SK-N-SH (cell line): ENCODE data around the gene MSMP. TPM values are rescaled to one million over a fixed set of nuclear protein-coding genes. Genes with fewer than 3 reads are reported as not detected.
A peak's percentile ranks its signal among the peaks of the same experiment; 100 is the strongest.

Source experiments
- CTCF ChIA-PET: fragments of 300-600, 350-600 bp; formaldehyde crosslinking; extraction: SDS; loops from one replicate; lab custom pipeline; 2021; lab: Yijun Ruan, JAX
- POLR2A ChIA-PET: fragments of 350-600 bp; sonication (Branson Sonifier 250); formaldehyde crosslinking; extraction: SDS; loops from one replicate; lab custom pipeline; 2020; ENCODE audit warnings: antibody characterized with exemption, inconsistent platforms; lab: Yijun Ruan, JAX
- DNase-seq: peaks from one replicate; pipeline ENCODE4 v3.0.0; 2012
- H2AFZ ChIP-seq: fragments of 200-600 bp; sonication (generic); 2 replicates; pipeline ENCODE4 v1.8.1; 2016; ENCODE audit warnings: antibody characterized with exemption, mild to moderate bottlenecking, low read depth
- H3F3A ChIP-seq: fragments of 200-600 bp; sonication (generic); replicated peaks from 2 replicates; pipeline ENCODE3; 2016; ENCODE audit warnings: antibody characterized with exemption, mild to moderate bottlenecking; ENCODE audit not compliant: insufficient read depth
- H3K27ac ChIP-seq, 2 experiments: fragments of 200-500 bp in 1 of 2; fragments of 200-600 bp in 1 of 2; sonication (Bioruptor generic) in 1 of 2; sonication (generic), shearing (Covaris generic) in 1 of 2; 2 replicates each; pipeline versions ENCODE4 v1.5.1 to v1.6.1; 2014 to 2016; ENCODE audit warnings: low read depth in 2 of 2, inconsistent platforms in 1 of 2, low read length in 1 of 2, mild to moderate bottlenecking in 1 of 2, mixed read lengths in 1 of 2
- H3K27me3 ChIP-seq: fragments of 200-600 bp; sonication (generic), shearing (Covaris generic); 2 replicates; pipeline ENCODE4 v1.6.1; 2016; ENCODE audit warnings: mixed run types; ENCODE audit not compliant: insufficient read depth
- H3K36me3 ChIP-seq, 2 experiments: fragments of 200-500 bp in 1 of 2; fragments of 200-600 bp in 1 of 2; sonication (Bioruptor generic) in 1 of 2; sonication (generic) in 1 of 2; replicated peaks in 1 of 2; 2 replicates each; pipeline versions ENCODE3 to v1.5.1; 2014 to 2016; ENCODE audit warnings: low read length in 1 of 2, mild to moderate bottlenecking in 1 of 2; ENCODE audit not compliant: insufficient read depth in 2 of 2, control insufficient read depth in 1 of 2
- H3K4me1 ChIP-seq, 2 experiments: fragments of 200-500 bp in 1 of 2; fragments of 200-600 bp in 1 of 2; sonication (Bioruptor generic) in 1 of 2; sonication (generic), shearing (Covaris generic) in 1 of 2; 2 replicates each; pipeline versions ENCODE4 v1.5.1 to v1.6.1; 2014 to 2016; ENCODE audit warnings: low read depth in 1 of 2, low read length in 1 of 2, mixed run types in 1 of 2; ENCODE audit not compliant: insufficient read depth in 2 of 2, control insufficient read depth in 1 of 2
- H3K4me2 ChIP-seq: fragments of 200-600 bp; sonication (generic), shearing (Covaris generic); 2 replicates; pipeline ENCODE4 v1.6.1; 2017; ENCODE audit warnings: mixed run types
- H3K4me3 ChIP-seq, 2 experiments: fragments of 200-500 bp in 1 of 2; fragments of 200-600 bp in 1 of 2; sonication (Bioruptor generic) in 1 of 2; sonication (generic), shearing (Covaris generic) in 1 of 2; 2 replicates each; pipeline versions ENCODE4 v1.5.1 to v1.8.1; 2014 to 2016; ENCODE audit warnings: low read depth in 2 of 2, inconsistent platforms in 1 of 2, low read length in 1 of 2, mild to moderate bottlenecking in 1 of 2, mixed read lengths in 1 of 2, moderate library complexity in 1 of 2
- H3K79me2 ChIP-seq: fragments of 200-600 bp; sonication (generic); 2 replicates; pipeline ENCODE4 v1.8.1; 2017; ENCODE audit warnings: mild to moderate bottlenecking; ENCODE audit not compliant: insufficient read depth
- H3K9ac ChIP-seq: fragments of 200-600 bp; sonication (generic); 2 replicates; pipeline ENCODE4 v1.6.1; 2017; ENCODE audit warnings: mixed run types
- H3K9me2 ChIP-seq: fragments of 200-600 bp; sonication (generic); 2 replicates; pipeline ENCODE4 v1.6.1; 2017; ENCODE audit warnings: mixed run types
- H3K9me3 ChIP-seq: fragments of 200-600 bp; sonication (generic); 2 replicates; pipeline ENCODE4 v1.6.1; 2017; ENCODE audit warnings: mixed run types, mild to moderate bottlenecking, moderate library complexity
- H4K20me1 ChIP-seq: fragments of 200-600 bp; sonication (generic); 2 replicates; pipeline ENCODE4 v1.6.1; 2017; ENCODE audit warnings: mild to moderate bottlenecking, mixed run types; ENCODE audit not compliant: insufficient read depth
- EP300 ChIP-seq, 2 experiments: IDR thresholded peaks; 2 replicates each; pipeline versions ENCODE4 v1.4.0 to v1.6.1; 2012; ENCODE audit warnings: borderline replicate concordance in 1 of 2, low read depth in 1 of 2, low read length in 1 of 2
- EZH2phosphoT487 ChIP-seq: fragments of 200-600 bp; sonication (generic); IDR thresholded peaks from 2 replicates; pipeline ENCODE4 v1.6.1; 2017; ENCODE audit warnings: low read depth, mixed run types, mild to moderate bottlenecking, antibody characterized with exemption, moderate library complexity, borderline replicate concordance
- FOSL2 ChIP-seq: IDR thresholded peaks from 2 replicates; pipeline ENCODE4 v1.4.0; 2012; ENCODE audit warnings: low read depth, mild to moderate bottlenecking, moderate library complexity, borderline replicate concordance
- FOXM1 ChIP-seq: IDR thresholded peaks from 2 replicates; pipeline ENCODE4 v1.4.0; 2012; ENCODE audit warnings: low read depth, mild to moderate bottlenecking
- NFIC ChIP-seq: IDR thresholded peaks from 2 replicates; pipeline ENCODE4 v1.4.0; 2012; ENCODE audit warnings: borderline replicate concordance
- WGBS: methylation state at CpG from one replicate; pipeline ENCODE4 v1.1.6; 2017; ENCODE audit warnings: low lambda C conversion rate; 5-methylcytosine and 5-hydroxymethylcytosine counted together
- polyA plus RNA-seq, 3 experiments: library from polyadenylated mRNA; depleted of rRNA; stranded (reverse); fragments of >200 nt; gene quantifications; 2 replicates each; pipeline ENCODE4 v1.2.3, GENCODE V29; 2012
- TF ChIP-seq, protein P1 (sequence below): IDR thresholded peaks from 2 replicates; pipeline ENCODE4 v1.6.1; 2012; ENCODE audit warnings: mild to moderate bottlenecking, low read depth, low read length, moderate library complexity

Gene MSMP
- polyA plus RNA-seq, 1 of the 3 experiments (the other 2 are of a cell fraction): 1.2 TPM

DNA sequence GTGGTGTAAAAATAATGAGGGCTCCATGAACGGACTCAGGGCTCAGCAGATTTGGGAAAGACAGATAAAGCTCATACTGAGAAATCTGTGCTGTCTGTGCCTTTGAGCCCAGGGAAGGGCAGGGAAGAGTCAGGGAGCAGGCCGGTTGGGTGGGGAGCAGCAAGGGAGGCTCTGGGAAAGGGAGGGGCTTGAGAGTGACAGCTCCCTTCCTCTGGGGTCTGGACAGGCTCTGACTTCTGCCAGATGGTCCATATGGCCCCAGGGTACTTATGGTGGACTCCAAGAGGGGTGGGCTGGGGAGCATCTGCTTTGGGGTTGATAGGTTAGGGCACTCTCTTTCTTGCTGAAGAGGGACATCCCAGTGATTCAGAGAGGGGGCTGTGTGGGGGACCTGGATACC is 39.4 kb upstream of the MSMP start:
- no peaks in the 10 kb centered on the region for H4K20me1 ChIP-seq
- WGBS: 63% methylated on average over 2 of the region's 2 CpGs
- H3K9me3 ChIP-seq: no peaks in the 10 kb centered on the region
- peaks cover 14% of the 10 kb centered on the region for H3F3A ChIP-seq
- no peaks in the 10 kb centered on the region for H3K79me2 ChIP-seq
- H3K4me3 ChIP-seq: no peak overlapping the region
- H3K27ac ChIP-seq: no peak overlapping the region; a peak in 1 of 4 replicates
- CTCF ChIA-PET: interaction anchor here (0.6 to 6.5 kb wide), 12 partner anchors 9 to 230 kb away, joined by 3 to 136 read pairs (median 3); partner anchors contain the start of genes ARHGEF39, HINT2 and SPAG8
- H2AFZ ChIP-seq: no peak overlapping the region
- H3K4me2 ChIP-seq: no peak overlapping the region
- DNase-seq: peak; percentile 82
- POLR2A ChIA-PET: no interaction called here
- H3K27me3 ChIP-seq: no peaks in the 10 kb centered on the region
- TF ChIP-seq EP300 (IDR thresholded peaks at IDR 0.05; ENCODE audit: borderline replicate concordance in 1 of 2, low read depth in 1 of 2, low read length in 1 of 2) (peak in 1 of 2 experiments; percentile 47; a peak in 1 of 4 replicates), NFIC (no peak)
- no peaks in the 10 kb centered on the region for H3K9me2 ChIP-seq
- H3K4me1 ChIP-seq: peaks cover 0 to 13% of the 10 kb centered on the region in 2 experiments; a peak in 2 of 4 replicates
- peaks cover 0 to 3% of the 10 kb centered on the region in 2 experiments for H3K36me3 ChIP-seq
- H3K9ac ChIP-seq: no peak overlapping the region

GRCh38 chr9:35792826-35793225 is 38.8 kb upstream of the MSMP start:
- CTCF ChIA-PET: interaction anchor here (0.6 to 6.5 kb wide), 15 partner anchors 9 to 231 kb away, joined by 3 to 136 read pairs (median 4); partner anchors contain the start of genes ARHGEF39, CREB3, HINT2 and SPAG8
- peaks cover 0 to 3% of the 10 kb centered on the region in 2 experiments for H3K36me3 ChIP-seq
- H3K9ac ChIP-seq: no peak overlapping the region
- POLR2A ChIA-PET: no interaction called here
- TF ChIP-seq FOXM1 (no peak), FOSL2 (no peak), EP300 (IDR thresholded peaks at IDR 0.05; ENCODE audit: borderline replicate concordance in 1 of 2, low read depth in 1 of 2, low read length in 1 of 2) (no peak), EZH2phosphoT487 (no peak)
- TF ChIP-seq, protein P1, sequence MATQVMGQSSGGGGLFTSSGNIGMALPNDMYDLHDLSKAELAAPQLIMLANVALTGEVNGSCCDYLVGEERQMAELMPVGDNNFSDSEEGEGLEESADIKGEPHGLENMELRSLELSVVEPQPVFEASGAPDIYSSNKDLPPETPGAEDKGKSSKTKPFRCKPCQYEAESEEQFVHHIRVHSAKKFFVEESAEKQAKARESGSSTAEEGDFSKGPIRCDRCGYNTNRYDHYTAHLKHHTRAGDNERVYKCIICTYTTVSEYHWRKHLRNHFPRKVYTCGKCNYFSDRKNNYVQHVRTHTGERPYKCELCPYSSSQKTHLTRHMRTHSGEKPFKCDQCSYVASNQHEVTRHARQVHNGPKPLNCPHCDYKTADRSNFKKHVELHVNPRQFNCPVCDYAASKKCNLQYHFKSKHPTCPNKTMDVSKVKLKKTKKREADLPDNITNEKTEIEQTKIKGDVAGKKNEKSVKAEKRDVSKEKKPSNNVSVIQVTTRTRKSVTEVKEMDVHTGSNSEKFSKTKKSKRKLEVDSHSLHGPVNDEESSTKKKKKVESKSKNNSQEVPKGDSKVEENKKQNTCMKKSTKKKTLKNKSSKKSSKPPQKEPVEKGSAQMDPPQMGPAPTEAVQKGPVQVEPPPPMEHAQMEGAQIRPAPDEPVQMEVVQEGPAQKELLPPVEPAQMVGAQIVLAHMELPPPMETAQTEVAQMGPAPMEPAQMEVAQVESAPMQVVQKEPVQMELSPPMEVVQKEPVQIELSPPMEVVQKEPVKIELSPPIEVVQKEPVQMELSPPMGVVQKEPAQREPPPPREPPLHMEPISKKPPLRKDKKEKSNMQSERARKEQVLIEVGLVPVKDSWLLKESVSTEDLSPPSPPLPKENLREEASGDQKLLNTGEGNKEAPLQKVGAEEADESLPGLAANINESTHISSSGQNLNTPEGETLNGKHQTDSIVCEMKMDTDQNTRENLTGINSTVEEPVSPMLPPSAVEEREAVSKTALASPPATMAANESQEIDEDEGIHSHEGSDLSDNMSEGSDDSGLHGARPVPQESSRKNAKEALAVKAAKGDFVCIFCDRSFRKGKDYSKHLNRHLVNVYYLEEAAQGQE: no peak
- no peak for DNase-seq
- H3K27ac ChIP-seq: no peak overlapping the region
- H4K20me1 ChIP-seq: no peaks in the 10 kb centered on the region
- H3K9me3 ChIP-seq: no peaks in the 10 kb centered on the region
- H3K4me1 ChIP-seq: peaks cover 0 to 12% of the 10 kb centered on the region in 2 experiments; a peak in 1 of 4 replicates
- H3K4me2 ChIP-seq: no peak overlapping the region
- no peaks in the 10 kb centered on the region for H3K79me2 ChIP-seq
- WGBS: 97% methylated on average over 10 of the region's 14 CpGs
- H2AFZ ChIP-seq: no peak overlapping the region
- no peaks in the 10 kb centered on the region for H3K9me2 ChIP-seq
- no peaks in the 10 kb centered on the region for H3K27me3 ChIP-seq
- no peak overlapping the region for H3K4me3 ChIP-seq
- peaks cover 9% of the 10 kb centered on the region for H3F3A ChIP-seq
